Astrocyte (in vitro differentiated cells and primary cell): Measurements from ENCODE around the gene ACSS3.

Source experiments
- CTCF ChIP-seq: IDR thresholded peaks from 2 replicates; pipeline ENCODE4 v1.5.1; 2011; ENCODE audit warnings: low read depth, mild to moderate bottlenecking, inconsistent platforms, low read length, moderate library complexity; ENCODE audit not compliant: insufficient read depth
- EZH2 ChIP-seq: IDR thresholded peaks from 2 replicates; pipeline ENCODE4 v1.6.1; 2012; ENCODE audit warnings: mild to moderate bottlenecking, low read length, inconsistent platforms; ENCODE audit not compliant: insufficient read depth

- TF ChIP-seq CTCF (no peak), EZH2 (no peak)
These were observed 89.8 kb downstream of the ACSS3 start for GRCh38 chr12:81167694-81168093.
